ENCODE results near the gene SH3GL1. TPM values are rescaled to one million over a fixed set of nuclear protein-coding genes. Genes with fewer than 3 reads are reported as not detected.

SH3GL1 gene, protein sequence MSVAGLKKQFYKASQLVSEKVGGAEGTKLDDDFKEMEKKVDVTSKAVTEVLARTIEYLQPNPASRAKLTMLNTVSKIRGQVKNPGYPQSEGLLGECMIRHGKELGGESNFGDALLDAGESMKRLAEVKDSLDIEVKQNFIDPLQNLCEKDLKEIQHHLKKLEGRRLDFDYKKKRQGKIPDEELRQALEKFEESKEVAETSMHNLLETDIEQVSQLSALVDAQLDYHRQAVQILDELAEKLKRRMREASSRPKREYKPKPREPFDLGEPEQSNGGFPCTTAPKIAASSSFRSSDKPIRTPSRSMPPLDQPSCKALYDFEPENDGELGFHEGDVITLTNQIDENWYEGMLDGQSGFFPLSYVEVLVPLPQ
- 10 to 100 TPM; 54.6 to 56.8 TPM for total RNA-seq

- Mint-ChIP-seq H3K9me3 (no peaks in the 10 kb centered on the region), H3K4me1 (peaks cover 50% of the 10 kb centered on the region), H3K36me3 (peaks cover 23% of the 10 kb centered on the region), H3K27ac (peak within 1 kb of the TSS; percentile 93), H3K4me3 (peak within 1 kb of the TSS; percentile 97), H3K27me3 (no peaks in the 10 kb centered on the region)
- peak; percentile 98 for DNase-seq
- POLR2A ChIA-PET: interaction anchor here (1.0 to 1.7 kb wide), 10 partner anchors 10 to 153 kb away, joined by 4 to 15 read pairs (median 6); partner anchors contain the start of gene YJU2
- peak; percentile 64 for ATAC-seq (ENCODE audit: low read depth)
Measured at GRCh38 chr19:4400135-4400936, at the start of gene SH3GL1. Gene SH3GL1 (minus strand): TSS chr19:4400547. CDS start chr19:4400368, 179 bp downstream.

- Mint-ChIP-seq H3K4me1 (no peaks in the 10 kb centered on the region), H3K27ac (peak overlapping the region; percentile 20), H3K9me3 (no peaks in the 10 kb centered on the region), H3K36me3 (peaks cover 3% of the 10 kb centered on the region), H3K4me3 (no peak overlapping the region), H3K27me3 (no peaks in the 10 kb centered on the region)
- DNase-seq: no peak
- ATAC-seq (ENCODE audit: low read depth): no peak
- POLR2A ChIA-PET: no interaction called here
Measured at GRCh38 chr19:4449639-4450028, 49.3 kb upstream of the SH3GL1 start.

DNA sequence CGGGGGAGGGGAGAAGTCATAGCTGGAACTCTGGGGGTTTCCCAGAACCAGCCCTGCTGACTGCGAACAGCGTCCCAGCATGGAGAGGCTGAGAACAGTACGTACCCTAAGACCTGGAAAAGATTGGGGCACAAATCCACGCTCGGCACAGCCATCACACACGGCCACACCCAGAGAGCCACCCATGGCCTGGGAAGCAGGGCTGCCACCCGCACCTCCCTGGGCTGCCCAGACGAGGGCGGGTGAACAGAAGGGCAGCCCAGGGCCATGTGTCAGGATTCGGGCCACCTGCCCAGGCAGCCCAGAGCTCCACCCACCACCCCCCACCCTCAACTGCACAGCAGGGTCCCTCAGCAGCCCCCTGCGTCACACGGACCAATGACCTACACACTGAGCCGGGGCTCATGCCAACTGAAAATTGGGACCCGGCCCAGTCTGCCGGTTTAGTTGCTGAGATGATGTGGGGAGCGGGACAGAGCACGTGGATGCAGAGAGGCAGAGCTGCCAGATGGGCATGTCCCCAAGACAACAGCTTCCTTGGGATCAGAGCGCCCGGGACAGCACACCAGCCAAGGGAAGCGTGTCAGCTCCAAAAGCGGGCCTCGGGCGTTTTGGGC is 48.8 kb upstream of the SH3GL1 start:
- POLR2A ChIA-PET: no interaction called here
- H3K36me3 Mint-ChIP-seq: peaks cover 3% of the 10 kb centered on the region

GRCh38 chr19:4448147-4448985 is 48.0 kb upstream of the SH3GL1 start:
- H3K27me3 Mint-ChIP-seq: no peaks in the 10 kb centered on the region
- POLR2A ChIA-PET: interaction anchor here (0.6 to 0.7 kb wide), 2 partner anchors 15 to 28 kb away, joined by 3 read pairs; no protein-coding TSS in a partner anchor
- H3K27ac Mint-ChIP-seq: no peak overlapping the region
- H3K36me3 Mint-ChIP-seq: peaks cover 3% of the 10 kb centered on the region
- DNase-seq: no peak
- H3K4me3 Mint-ChIP-seq: no peak overlapping the region
- ATAC-seq (ENCODE audit: low read depth): no peak
- H3K9me3 Mint-ChIP-seq: no peaks in the 10 kb centered on the region
- no peaks in the 10 kb centered on the region for H3K4me1 Mint-ChIP-seq

More for the DNA sequence above, 48.8 kb upstream of the SH3GL1 start:
- peak overlapping the region; percentile 20 for H3K27ac Mint-ChIP-seq
- DNase-seq: no peak
- H3K4me3 Mint-ChIP-seq: no peak overlapping the region
- ATAC-seq (ENCODE audit: low read depth): no peak
- H3K27me3 Mint-ChIP-seq: no peaks in the 10 kb centered on the region
- H3K9me3 Mint-ChIP-seq: no peaks in the 10 kb centered on the region
- no peaks in the 10 kb centered on the region for H3K4me1 Mint-ChIP-seq

- POLR2A ChIA-PET: interaction anchor here (0.6 to 0.7 kb wide), 2 partner anchors 14 to 29 kb away, joined by 3 read pairs; no protein-coding TSS in a partner anchor
- H3K36me3 Mint-ChIP-seq: peaks cover 3% of the 10 kb centered on the region
- no peak overlapping the region for H3K27ac Mint-ChIP-seq
- no peaks in the 10 kb centered on the region for H3K9me3 Mint-ChIP-seq
- no peak for DNase-seq
- no peaks in the 10 kb centered on the region for H3K4me1 Mint-ChIP-seq
- ATAC-seq (ENCODE audit: low read depth): no peak
- H3K4me3 Mint-ChIP-seq: no peak overlapping the region
- H3K27me3 Mint-ChIP-seq: no peaks in the 10 kb centered on the region
Measured at GRCh38 chr19:4447327-4448146, 47.2 kb upstream of the SH3GL1 start.

DNA sequence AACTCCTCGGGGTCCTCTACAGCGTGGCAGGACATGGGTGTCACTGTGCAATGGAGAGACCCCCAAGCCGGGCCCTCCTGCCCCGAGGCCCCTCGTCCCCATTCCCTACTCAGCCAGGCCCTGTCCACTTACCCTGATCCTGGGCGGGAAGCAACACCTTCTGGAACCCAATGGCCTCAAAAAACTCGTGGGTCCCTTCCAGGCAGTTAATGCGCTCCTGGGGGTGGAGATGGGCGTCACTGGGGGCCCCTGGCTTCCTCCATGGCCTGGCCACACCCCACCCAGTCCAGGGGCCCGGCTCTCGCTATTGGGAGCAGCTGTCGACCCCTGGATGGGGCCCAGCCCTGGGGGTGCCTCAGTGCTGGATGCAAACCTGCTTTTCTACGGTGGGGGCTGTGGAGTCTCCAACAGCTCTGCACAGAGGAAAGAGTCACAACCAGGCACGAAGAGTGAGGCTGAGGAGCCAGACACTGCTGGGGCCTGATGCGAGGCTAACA is 46.4 kb upstream of the SH3GL1 start:
- peaks cover 3% of the 10 kb centered on the region for H3K4me1 Mint-ChIP-seq
- no peak for ATAC-seq (ENCODE audit: low read depth)
- H3K27me3 Mint-ChIP-seq: no peaks in the 10 kb centered on the region
- POLR2A ChIA-PET: no interaction called here
- H3K9me3 Mint-ChIP-seq: no peaks in the 10 kb centered on the region
- no peak overlapping the region for H3K4me3 Mint-ChIP-seq
- no peak overlapping the region for H3K27ac Mint-ChIP-seq
- H3K36me3 Mint-ChIP-seq: peaks cover 6% of the 10 kb centered on the region
- no peak for DNase-seq

DNA sequence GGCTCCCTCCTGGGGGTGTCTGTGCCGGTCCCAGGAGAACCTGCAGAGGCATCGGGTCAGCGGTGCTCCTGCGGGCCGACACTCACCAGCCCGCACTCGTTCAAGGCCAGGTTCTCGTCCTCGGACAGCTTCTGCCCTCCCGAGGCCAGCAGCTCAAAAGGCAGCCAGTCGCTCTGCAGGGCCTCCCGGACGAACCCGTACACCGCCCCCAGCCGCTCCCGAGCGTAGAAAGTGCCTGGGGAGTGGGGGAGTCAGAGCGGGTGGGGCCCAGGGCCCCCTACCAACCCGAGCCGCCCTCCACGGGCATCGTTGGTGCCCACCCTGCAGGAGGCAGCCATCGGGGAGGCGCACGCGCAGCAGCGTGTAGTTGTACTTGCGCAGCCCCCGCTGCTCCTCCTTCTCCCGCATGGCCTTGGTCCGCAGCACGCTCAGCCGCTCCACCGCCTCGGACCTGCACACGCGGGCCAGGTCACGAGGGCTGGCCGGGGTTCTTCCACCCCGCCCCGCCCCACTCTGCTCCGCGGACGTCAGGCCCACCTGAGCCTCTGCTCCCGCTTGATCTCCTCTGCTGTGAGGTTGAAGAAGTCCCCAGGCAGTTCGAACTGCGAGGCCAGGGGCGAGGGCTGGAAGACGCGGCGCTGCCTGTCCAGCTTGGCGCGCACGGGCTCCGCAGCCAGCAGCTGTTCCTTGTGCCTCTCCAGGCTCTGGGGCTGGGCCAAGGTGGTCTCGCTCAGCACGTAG is 45.8 kb upstream of the SH3GL1 start:
- no peak for DNase-seq
- POLR2A ChIA-PET: no interaction called here
- H3K36me3 Mint-ChIP-seq: peaks cover 6% of the 10 kb centered on the region
- no peak overlapping the region for H3K4me3 Mint-ChIP-seq
- no peaks in the 10 kb centered on the region for H3K9me3 Mint-ChIP-seq
- no peaks in the 10 kb centered on the region for H3K27me3 Mint-ChIP-seq
- ATAC-seq (ENCODE audit: low read depth): no peak
- H3K27ac Mint-ChIP-seq: no peak overlapping the region
- H3K4me1 Mint-ChIP-seq: peaks cover 3% of the 10 kb centered on the region

DNA sequence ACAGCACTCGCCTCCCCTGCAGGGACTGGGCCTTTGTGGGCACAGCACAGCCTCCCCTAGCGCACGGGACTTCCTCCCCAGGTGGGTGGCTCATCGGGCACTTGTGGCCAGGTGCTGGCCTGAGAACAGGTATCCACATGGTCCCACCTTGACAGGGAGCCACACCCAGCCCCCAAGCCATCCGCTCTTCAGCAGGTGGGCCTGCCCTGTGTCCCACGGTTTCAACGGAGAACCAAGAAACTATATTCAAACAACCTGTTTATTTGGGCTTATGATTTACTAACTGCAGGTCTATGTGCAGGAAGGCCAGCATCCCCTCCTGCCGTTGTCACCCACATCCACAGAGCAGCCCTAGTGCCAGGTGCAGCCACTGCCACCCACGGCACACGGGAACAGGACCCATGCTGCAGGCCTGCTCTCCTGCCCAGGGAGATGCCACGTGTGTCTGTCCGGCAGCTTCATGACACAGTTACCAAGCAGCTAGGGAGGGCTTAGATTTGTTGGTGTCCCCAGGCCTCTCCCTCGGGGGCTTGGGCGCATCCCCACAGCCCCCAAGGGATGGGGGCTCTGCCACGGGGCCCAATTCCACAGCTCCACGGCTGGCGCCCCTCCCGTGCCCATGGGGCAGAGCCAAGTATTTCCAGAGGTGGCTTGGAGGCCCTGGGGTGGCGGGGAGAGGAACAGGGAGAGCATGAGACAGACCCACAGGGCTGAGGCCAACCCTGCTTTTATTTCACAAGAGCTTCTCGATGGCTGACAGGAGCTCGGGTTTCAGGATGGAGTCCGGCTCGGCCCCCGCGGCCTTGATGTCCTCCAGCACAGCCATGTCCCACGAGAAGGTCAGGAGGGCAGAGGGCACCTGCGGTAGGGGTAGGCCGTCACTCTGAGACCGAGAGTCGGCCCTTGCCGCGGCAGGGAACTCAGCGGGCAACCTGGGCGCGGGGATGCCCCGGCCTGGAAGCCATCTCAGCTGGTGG is 44.7 kb upstream of the SH3GL1 start:
- ATAC-seq (ENCODE audit: low read depth) (no peak), DNase-seq (no peak)
- Mint-ChIP-seq H3K9me3 (no peaks in the 10 kb centered on the region), H3K4me3 (no peak overlapping the region), H3K4me1 (peaks cover 3% of the 10 kb centered on the region), H3K27ac (no peak overlapping the region), H3K36me3 (peaks cover 9% of the 10 kb centered on the region), H3K27me3 (no peaks in the 10 kb centered on the region)
- POLR2A ChIA-PET: no interaction called here

- Mint-ChIP-seq H3K36me3 (peaks cover 10% of the 10 kb centered on the region), H3K27me3 (no peaks in the 10 kb centered on the region), H3K9me3 (no peaks in the 10 kb centered on the region), H3K4me3 (no peak overlapping the region), H3K27ac (no peak overlapping the region), H3K4me1 (peaks cover 3% of the 10 kb centered on the region)
- POLR2A ChIA-PET: interaction anchor here (0.5 kb wide), 1 partner anchor 25 kb away, joined by 3 read pairs; no protein-coding TSS in a partner anchor
- DNase-seq: no peak
- ATAC-seq (ENCODE audit: low read depth): no peak
Measured at GRCh38 chr19:4443966-4444764, 43.8 kb upstream of the SH3GL1 start.

DNA sequence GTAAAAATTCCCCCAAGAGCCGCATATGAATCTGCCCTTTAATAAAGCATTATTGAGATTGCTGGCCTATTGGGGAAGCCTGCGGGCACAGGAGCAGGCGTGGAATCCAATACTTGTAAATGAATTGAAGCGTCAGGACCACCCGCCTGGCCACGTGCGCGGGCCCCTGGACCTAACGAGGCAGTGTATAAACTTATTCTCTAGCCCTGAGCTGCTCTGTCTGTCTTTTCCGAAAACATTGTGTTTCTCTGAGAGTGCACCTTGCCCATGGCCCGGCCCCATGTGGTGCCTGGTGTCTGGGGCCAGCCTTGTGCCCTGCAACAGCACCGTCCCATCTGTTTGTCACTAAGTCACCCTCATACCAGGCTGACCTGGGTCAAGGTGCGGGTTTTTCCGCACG is 42.8 kb upstream of the SH3GL1 start:
- H3K9me3 Mint-ChIP-seq: no peaks in the 10 kb centered on the region
- H3K4me3 Mint-ChIP-seq: no peak overlapping the region
- H3K27me3 Mint-ChIP-seq: no peaks in the 10 kb centered on the region
- ATAC-seq (ENCODE audit: low read depth): no peak
- DNase-seq: no peak
- peaks cover 3% of the 10 kb centered on the region for H3K4me1 Mint-ChIP-seq
- POLR2A ChIA-PET: no interaction called here
- no peak overlapping the region for H3K27ac Mint-ChIP-seq
- peaks cover 11% of the 10 kb centered on the region for H3K36me3 Mint-ChIP-seq
